GM12892 (cell line): ENCODE results near the gene TTYH3.

Experiments used
- DNase-seq: peaks from one replicate; pipeline ENCODE4 v3.0.0; 2011; ENCODE audit not compliant: insufficient read length
- FAIRE-seq: peaks from 2 replicates; lab custom pipeline; 2011; peaks lifted over from hg19 to GRCh38; lab: Jason Lieb, UNC
- POLR2A ChIP-seq: IDR thresholded peaks from 2 replicates; pipeline ENCODE4 v1.6.1; 2011; ENCODE audit warnings: low read depth, low read length, control low read depth
- POLR2AphosphoS5 ChIP-seq: IDR thresholded peaks from 2 replicates; pipeline ENCODE4 v1.6.1; 2011; ENCODE audit warnings: low read depth, low read length, control low read depth
- TAF1 ChIP-seq: IDR thresholded peaks from 2 replicates; pipeline ENCODE4 v1.6.1; 2011; ENCODE audit warnings: low read depth, mild to moderate bottlenecking, control low read depth, low read length, borderline replicate concordance

Gene TTYH3

DNA sequence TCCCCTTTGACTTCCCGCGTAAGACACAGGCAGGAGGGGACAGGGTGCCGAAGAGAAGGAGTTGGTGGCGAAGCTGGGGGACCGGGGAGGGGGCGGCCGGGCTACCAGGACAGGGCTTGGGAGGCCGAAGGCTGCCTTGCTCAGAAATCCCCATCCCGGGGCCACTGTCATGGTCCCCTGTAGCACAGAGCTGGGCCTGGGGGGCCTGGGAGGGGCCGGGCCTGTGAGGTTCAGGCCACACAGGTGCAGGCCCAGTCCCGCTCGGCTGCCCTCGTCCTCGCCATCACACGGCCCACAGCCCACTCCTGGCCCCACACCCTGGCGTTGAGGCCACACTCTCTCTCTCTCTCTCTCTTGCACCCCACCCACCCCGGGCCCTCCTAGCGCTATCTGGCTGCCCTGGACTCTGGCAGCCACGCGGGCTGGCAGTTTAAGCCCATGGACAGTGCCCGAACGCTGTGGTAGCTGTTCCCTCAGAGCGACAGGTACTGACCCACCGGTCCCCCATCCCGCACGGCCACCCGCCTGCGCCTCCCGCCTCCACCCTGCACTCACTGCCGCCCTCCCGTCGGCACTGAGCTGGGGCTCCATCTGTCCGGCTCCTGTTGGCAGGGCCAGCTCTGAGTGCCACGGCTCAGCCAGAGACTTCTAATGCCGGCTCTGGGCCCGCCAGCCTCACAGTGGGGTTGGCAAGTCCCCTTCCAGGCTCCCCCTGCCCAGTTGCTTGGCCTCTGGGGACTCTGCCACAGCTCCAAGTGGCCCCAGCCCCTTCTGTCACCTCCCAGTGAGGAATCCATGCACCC is 28.0 kb downstream of the TTYH3 start:
- TF ChIP-seq TAF1 = no peak
- TF ChIP-seq POLR2AphosphoS5 = no peak
- no peak for TF ChIP-seq POLR2A
- FAIRE-seq (no peak), DNase-seq (no peak)

DNA sequence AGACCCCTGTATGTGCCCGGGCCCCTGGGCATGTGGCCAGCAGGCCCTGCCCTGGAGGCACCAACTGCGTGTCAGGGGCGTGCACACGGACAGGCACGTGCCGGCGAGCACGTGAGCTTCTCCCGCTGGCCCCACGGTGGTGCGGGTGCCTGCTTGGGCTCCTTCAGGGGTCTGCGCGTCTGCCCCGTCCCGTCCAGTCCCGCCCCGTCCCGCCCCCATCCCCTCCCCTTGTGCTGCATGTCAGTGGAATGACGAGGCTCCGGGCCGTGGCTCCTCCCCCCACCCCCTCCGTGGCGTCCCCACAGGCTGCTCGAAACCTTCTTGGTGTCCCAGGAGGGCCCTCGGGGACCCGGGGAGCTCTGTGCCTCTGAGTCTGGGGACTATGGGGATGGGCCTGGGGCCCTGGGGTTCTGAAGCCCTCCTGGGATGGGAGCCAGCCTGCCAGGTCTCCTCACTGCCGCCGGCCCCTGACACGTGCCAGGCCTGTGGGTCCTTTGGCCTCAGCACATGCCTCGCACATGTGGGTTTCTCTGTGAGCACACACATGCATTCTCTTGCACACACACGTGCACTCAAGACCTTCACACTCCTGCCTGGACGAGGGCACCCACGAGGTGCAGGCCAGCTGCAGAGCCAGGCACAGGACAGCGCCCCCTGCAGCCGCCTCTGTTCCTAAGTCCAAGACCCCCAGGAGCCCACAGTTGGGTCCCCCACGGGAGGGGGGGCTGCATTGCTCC is 28.7 kb downstream of the TTYH3 start:
- FAIRE-seq (no peak), DNase-seq (no peak)
- no peak for TF ChIP-seq TAF1
- no peak for TF ChIP-seq POLR2AphosphoS5
- no peak for TF ChIP-seq POLR2A

DNA sequence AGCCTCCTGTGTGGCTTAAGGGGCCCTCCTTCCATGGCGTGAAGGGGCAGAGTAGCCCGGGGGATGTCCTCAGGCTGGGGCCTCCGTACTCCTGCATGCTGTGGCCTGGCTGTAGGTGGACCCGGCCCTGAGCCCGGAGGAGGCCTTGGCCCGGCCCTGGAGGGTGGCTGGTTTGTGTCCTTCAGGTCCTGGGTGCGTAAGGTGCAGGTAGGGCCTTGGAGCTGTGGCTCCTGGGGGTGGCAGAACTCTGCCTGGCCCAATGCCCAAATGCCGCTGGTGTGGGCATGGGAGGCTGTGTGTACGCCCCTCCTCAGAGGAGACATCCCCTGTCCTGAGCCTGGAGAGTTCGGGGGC is 29.3 kb downstream of the TTYH3 start:
- no peak for DNase-seq
- no peak for FAIRE-seq
- TF ChIP-seq TAF1 (no peak), POLR2A (no peak), POLR2AphosphoS5 (no peak)

DNA sequence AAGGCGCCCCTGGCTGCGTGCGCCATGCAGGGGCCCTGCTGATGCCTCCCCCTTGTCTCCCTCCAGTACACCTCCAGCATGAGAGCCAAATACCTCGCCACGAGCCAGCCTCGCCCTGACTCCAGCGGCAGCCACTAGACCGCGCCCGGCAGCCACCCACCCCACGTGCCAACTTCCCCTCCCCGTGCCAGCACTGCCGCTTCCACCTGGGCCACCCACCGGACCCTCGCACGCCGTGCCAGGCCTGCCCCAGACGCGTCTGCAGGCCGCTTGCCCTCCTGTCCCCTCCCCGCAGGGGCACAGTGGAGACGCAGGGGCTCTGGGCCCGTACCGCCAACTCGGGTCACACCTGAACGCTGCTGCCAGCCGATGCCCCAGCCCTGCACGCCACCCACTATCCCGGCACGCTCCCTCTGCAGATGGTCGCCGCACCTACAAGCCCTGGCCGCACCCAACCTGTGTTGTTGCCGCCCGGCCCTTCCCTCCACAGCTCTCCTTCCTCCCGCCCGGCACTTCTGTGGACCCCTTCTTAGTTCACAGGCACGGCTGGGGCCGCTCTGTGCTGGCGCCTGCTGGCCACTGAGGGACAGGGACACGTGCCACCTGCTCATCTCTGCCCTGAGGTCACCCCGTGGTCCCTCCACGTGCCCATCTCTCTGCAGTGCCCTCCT is 30.0 kb downstream of the TTYH3 start:
- DNase-seq (no peak), FAIRE-seq (no peak)
- TF ChIP-seq TAF1 = no peak
- TF ChIP-seq POLR2AphosphoS5 = no peak
- no peak for TF ChIP-seq POLR2A

DNA sequence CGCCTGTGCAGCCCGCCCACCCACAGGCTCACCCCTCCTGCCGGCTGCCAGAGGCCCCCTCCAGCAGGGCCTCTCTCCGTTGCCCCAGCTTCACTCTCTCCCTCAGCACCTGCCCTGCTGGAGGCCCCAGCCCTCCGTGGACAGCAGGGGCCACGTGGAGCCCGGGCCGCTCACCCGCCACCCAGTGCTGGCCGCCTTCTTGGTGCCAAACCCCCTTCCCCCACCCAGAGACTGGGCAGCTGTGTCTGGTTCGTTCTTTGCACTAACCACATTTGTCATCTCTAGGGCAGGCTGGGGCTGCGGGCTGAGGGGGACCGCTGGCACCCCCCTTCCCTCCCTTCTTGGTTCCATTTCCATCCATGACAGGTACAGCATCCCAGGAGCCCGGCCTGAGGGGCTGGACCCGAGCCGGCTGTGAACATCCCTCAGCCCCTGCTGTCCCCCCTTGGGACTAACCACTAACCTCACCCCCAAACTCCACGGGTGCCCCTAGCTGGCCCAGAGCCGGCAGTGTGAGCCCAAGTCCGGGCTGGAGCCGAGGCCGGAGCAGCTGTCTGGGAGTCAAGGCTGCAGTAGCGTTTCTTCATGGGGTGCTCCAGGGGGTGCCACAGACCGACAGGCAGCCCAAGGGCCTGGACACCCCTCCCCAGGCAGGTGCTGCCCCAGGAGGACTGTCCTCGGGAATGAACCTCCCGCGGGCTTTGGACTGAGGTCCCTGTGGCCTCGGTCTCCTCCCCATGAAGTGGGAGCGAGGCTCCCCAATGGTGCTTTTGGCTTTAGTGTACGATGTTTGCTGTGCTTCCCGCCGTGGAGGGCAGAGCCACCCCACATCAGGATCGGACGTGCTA is 30.7 kb downstream of the TTYH3 start:
- DNase-seq (no peak), FAIRE-seq (no peak)

DNA sequence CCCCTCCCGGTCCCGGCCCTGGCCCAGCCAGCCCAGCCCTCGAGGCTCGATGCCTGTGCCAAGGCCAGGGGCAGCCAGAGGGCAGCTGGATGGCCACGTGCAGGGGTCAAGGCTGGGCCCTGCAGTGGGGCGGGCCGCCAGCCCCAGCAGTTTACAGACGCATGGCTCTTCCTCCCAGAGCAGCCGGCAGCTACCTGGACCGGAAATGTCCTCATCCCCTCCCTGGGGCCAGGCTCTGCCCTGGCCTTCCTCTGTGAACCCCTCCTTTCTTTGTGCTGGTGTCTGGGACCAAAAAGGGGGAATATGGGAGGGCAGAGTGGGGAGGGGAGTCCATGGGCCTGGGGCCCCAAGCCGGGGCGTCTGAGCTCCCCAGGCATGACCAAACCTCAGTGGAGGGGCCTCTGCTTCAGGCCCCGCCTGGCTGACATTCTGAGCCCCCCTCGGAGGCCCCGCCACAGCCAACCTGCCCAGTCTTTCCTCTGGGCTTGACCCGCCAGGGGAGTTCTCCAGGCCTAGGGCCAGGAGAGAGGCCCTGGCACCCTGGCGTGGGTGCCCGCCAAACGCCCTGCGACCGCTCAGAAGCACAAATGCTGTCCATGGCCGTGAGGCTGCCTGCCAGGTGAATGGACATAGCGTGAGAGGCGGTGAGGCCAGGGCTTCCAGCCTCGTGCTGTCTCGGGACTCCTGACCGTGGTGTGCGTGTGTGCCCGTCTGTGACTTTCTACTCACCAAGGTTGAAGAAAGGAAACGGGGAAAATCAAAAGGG is 31.5 kb downstream of the TTYH3 start:
- TF ChIP-seq TAF1 (no peak), POLR2A (no peak), POLR2AphosphoS5 (no peak)
- FAIRE-seq (no peak), DNase-seq (no peak)

More for the DNA sequence above, 30.7 kb downstream of the TTYH3 start:
- TF ChIP-seq TAF1 (no peak), POLR2AphosphoS5 (no peak), POLR2A (no peak)

DNA sequence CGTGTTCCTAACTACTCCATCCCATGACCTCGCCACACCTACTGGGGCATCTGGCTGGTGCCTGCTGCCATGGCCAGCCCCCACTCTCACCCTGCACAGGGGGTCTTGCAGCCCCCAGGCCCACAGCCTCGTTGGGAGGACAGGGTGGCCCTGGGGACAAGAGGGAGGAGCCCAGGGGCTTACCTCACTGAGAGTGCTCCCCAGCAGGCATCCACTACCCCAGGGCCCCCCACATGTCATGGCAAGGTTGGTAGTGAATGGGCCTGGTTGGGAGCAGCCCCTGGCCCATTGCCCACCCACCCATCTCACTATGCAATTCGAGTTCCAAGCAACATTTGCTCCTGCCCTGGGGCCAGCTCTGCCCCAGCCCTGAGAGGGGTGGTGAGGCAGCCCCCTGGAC is 32.2 kb downstream of the TTYH3 start:
- FAIRE-seq (no peak), DNase-seq (no peak)

DNA sequence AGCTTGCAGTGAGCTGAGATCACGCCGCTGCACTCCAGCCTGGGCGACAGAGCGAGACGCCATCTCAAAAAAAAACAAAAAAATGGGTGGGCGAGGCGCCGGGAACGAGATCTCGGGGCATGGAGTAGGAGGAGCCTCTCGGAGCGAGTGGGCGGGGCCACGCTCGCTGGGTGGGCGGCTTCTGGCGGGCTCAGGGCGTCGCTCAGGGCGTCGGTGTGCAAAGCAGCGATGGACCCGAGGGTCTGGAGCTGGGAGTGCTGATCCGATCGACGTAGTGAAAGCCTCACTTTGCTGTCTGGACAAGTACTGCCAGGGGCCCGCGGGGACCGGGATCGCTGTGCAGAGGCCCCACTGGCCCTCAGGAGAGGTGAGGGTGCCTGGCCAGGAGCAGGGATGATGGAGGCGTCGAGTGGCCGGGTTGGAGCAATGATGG is 33.6 kb downstream of the TTYH3 start:
- TF ChIP-seq POLR2AphosphoS5 (no peak), TAF1 (no peak), POLR2A (no peak)
- DNase-seq = no peak
- FAIRE-seq = no peak

More for the DNA sequence above, 32.2 kb downstream of the TTYH3 start:
- TF ChIP-seq POLR2A (no peak), POLR2AphosphoS5 (no peak), TAF1 (no peak)

DNA sequence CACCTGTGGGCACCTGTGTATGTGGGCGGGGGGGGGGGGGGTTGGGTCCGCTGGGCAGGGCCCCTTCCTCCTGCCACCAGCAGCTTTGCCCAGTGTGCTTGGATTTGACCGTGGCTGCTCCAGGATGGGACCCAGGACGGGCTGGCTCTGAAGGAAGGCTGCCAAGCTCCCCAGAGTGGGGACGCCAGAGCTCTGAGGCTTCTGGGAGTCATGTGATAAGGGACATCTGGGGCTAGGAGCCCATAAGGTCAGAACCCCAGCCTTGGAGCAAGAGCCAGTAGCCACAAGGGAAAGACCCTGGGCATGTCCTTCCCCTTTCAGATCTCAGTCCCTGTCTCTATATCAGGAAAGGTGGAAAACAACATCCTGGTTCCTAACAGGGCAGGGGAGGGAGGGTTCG is 34.4 kb downstream of the TTYH3 start:
- TF ChIP-seq POLR2AphosphoS5 = no peak
- TF ChIP-seq POLR2A = no peak
- TF ChIP-seq TAF1 = no peak
- no peak for DNase-seq
- no peak for FAIRE-seq

DNA sequence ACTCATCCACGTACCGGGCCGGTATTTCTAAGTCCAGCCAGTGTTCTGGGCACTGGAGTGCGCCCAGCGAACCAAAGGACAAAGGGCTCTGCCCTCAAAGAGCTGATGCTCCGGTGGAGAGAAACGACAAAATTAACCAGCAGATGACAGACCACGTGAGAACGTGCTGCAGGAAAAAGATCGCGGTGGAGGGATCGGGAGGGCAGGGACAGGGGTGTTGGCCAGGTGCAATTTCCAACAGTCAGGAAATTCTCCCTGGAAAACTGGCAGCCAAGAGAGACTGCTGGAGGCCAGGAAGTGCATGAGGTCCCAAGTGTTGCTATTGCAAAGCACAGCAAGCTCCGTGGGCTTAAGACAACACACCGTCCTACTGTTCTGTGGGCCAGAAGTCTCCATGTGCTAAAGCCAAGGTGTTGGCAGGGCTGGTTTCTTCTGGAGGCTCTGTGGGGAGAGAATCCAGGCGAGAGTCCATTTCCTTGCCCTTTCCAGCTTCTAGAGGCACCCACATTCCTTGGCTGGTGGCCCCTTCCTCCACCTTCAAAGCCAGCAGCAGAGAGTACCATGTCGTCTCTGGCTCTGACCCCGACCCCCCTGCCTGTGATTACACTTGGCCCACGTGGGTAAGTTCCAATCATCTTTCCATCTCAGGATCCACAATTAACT is 34.9 kb downstream of the TTYH3 start:
- no peak for TF ChIP-seq POLR2AphosphoS5
- FAIRE-seq (no peak), DNase-seq (no peak)
